ENCODE measurements around the gene HMGCS2.
A peak's percentile ranks its signal among the peaks of the same experiment; 100 is the strongest.
"Not testable (repeated sequence)": the region's sequence is repeated elsewhere in the genome, so short reads cannot be mapped to it uniquely, and the experiment has no call there.

Gene HMGCS2

DNA sequence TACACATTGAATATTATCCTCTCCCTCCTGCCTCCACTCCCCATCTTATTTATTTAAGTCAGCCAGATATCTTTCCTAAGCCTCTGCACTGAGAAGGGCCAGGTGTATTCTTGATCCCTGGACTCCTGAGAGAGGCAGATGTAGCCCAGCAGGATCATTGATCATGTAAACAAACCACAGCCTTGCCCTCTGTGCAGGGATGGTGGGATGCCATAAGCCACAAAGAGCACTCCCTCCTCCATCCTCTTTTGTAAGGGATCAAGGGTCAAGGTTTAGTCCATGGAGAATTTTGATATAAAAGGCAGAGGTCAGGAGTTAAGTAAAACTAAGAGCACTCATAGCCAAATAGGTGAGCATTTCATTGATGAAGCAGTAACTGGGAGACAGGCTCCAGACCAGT is 39.7 kb downstream of the HMGCS2 start:
- DNase-seq (ENCODE audit: low read depth), result no peak

DNA sequence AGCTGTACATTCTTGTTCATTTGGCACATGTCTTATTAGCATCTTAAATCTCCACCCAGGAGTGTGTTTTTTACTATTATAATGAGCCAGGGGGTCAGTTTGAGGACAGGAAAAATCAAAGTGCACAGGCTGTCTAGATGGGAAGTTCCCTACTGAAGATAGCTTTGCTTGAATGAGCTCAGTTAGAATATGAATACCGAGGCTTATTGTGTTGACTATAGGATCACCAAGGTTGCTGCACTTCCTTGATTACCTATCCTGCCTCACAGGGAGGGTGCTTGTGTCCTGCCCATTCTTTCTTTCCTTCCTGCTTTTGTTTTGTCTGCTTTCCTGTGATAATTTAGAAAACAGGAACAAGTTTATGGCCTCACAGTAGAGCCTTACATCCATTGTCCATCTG is 40.7 kb downstream of the HMGCS2 start:
- DNase-seq (ENCODE audit: low read depth), result no peak

GRCh38 chr1:119725626-119726025 is 43.1 kb downstream of the HMGCS2 start:
- no peak for DNase-seq (ENCODE audit: low read depth)

DNA sequence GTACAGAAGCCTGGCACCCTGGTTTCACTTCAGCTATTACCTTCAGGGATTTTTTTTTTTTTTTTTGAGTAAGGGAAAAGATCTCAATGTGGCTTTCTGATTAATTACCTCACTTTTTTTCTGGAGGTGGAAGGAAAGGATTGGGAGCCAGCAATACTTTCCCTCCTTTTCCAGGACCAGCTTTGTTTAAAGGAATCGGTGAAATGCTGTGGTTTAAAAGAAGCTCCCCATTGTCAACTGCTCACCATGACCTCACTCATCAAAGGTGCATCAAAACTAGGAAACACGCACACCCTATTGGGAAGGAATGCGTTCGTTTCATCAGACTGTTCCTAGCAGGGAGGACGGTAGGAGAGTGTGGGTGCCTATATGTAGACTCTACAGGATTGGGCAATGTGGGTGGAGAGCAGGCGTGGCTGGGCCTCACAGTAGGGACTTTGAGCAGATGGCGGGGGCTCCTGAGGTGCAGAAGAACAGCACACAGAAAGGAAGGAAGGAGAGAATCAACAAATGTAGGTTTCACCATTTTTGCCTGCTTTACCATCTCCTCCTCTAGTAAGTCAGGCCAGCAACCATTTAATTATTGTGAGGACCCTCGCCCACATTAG is 44.0 kb downstream of the HMGCS2 start:
- no peak for DNase-seq (ENCODE audit: low read depth)

- no peak for DNase-seq (ENCODE audit: low read depth)
Measured at GRCh38 chr1:119721896-119722295, 46.8 kb downstream of the HMGCS2 start.

- no peak for DNase-seq (ENCODE audit: low read depth)
Measured at GRCh38 chr1:119720866-119721440, 47.8 kb downstream of the HMGCS2 start.

DNA sequence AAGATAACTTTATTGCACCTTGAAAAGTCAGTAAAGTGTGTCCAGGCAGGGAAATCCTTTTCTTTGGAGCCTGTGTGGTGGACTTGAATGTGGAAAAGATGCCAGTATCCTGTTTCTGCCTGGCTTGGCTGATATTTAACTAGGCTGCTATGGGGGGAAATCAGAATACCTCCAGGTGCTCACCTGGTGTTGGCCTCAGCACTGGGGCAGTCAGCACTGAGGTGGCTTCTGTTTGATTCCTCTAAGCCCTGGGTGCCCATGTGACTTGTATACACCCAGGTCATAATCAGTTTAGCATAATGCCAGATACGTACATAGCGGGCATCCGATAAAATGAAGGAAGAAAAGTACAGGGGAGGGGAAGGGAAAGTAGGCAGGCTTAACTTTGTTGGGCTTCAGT is 49.7 kb downstream of the HMGCS2 start:
- DNase-seq (ENCODE audit: low read depth), result no peak

DNA sequence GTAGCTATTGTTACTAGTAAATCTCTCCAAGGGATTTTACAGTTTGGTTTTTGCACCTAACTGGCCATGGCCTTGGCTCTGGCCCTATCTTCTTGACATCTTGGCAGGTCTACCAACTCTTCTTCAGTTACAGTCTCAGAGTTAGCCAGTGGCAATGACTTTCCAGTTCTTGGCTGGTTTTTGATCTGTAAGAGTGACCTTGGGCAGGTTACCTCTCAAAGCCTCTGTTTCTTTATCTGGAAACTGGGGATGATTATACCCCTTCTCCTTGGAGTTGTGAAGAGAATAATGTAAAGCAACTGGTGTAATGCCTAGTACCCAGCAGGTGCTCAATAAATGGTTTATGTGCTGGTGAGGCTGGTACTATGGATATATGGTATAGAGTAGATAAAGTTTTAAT is 50.3 kb downstream of the HMGCS2 start:
- no peak for DNase-seq (ENCODE audit: low read depth)

DNA sequence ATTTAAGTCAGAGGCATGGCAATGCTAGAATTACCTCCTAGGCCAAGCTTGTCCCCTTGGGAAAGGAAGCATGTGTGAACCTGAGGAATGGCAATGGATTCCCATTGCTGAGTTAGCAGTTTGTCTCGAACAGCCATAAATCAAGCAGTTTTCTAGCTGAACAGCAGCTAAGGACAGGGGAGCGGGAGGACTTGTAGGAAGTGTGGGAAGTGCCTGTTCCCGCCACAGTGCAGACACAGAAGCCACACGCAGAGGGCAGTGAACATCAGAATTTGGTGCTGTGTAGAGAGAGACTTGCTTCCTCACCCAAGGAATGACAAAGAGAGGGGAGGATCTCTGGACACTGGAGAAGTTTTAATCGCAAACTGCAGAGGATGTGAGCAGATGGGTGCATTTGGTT is 53.2 kb downstream of the HMGCS2 start:
- no peak for DNase-seq (ENCODE audit: low read depth)

GRCh38 chr1:119714583-119714982 is 54.1 kb downstream of the HMGCS2 start:
- DNase-seq (ENCODE audit: low read depth), result no peak

DNA sequence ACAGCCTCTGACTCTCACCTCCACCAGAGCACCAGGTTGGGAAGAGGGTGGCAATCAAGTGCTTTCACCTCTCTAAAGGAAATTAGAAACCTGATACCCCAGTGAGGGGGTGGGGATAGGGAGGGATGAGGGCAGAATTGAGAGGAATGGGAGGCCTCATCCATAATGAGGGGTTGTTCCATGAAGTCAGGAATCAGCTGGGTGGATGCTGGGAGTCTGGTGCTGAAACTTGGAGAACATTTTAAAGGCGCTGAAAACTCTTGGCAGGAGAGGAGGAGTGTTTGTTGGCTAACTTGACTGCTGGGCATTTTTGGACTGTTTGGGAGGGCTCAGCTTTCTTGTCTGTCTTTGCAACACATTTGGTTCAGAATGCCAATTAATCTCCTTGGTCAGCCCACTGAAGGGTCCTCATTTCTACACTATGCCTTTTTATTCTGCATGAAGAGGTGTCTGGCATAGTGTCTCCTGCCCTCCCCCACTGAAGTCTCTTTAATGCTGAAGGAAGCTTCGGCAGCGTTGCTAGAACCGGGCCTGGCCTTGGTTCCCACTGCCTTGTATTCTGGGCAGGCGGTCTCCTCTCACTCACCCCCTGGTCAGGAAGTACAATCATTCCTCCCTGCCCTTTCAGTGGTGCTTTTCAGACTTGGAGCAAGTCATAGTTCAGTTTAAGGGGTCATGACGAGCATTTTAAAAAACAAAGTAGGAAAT is 54.8 kb downstream of the HMGCS2 start:
- no peak for DNase-seq (ENCODE audit: low read depth)

GRCh38 chr1:119713039-119713748 is 55.5 kb downstream of the HMGCS2 start:
- no peak for DNase-seq (ENCODE audit: low read depth)

- peak; percentile 49 for DNase-seq (ENCODE audit: low read depth)
Measured at GRCh38 chr1:119712342-119713038, 56.2 kb downstream of the HMGCS2 start.

GRCh38 chr1:119711804-119712341 is 56.8 kb downstream of the HMGCS2 start, which contains the start of gene PHGDH:
Gene PHGDH (plus strand): TSS chr1:119711934. CDS start chr1:119712023, 89 bp downstream.
- peak; percentile 68 for DNase-seq (ENCODE audit: low read depth)

- not testable (repeated sequence) for DNase-seq (ENCODE audit: low read depth)
Measured at GRCh38 chr1:119711356-119711803, 57.3 kb downstream of the HMGCS2 start.

GRCh38 chr1:119706599-119706998 is 62.1 kb downstream of the HMGCS2 start:
- not testable (repeated sequence) for DNase-seq (ENCODE audit: low read depth)

DNA sequence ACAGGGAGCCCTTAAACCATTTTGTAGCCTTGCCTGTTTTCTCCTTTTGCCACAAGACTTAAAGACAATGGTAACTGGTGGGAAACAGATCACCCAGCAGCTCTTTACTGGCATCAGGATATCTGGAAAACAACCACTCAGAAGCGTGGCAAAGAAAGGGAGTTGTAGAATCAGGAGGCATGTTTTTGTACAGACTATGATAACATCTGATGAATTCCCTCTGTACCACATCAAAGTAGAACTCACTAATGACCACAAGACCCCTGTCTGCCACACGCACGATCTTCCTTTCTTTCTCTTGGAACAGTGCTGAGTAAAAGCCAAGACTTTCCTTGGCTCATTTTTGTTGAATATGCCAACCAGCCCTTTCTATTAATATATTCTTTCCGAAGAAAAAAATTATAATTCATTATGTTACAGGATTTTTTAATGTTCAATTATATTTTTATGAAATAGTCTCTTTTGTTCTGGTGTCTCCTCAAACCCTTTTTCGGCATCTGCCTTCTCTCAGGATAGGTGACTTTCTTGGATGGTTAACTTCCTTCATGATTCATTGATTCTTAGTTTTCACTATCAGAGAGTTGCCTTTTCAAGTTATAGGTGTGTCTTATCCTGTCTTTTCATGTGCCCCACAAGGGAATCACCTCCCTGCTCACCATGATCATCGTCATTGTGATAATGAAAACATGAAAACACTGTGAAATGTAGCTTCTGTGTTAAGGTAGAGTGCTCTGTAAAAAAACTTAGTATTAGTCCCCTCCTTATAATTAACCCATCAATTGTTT is 64.8 kb downstream of the HMGCS2 start:
- DNase-seq (ENCODE audit: low read depth), result no peak

- DNase-seq (ENCODE audit: low read depth), result peak; percentile 77
Measured at GRCh38 chr1:119702384-119702783, 66.3 kb downstream of the HMGCS2 start.

DNA sequence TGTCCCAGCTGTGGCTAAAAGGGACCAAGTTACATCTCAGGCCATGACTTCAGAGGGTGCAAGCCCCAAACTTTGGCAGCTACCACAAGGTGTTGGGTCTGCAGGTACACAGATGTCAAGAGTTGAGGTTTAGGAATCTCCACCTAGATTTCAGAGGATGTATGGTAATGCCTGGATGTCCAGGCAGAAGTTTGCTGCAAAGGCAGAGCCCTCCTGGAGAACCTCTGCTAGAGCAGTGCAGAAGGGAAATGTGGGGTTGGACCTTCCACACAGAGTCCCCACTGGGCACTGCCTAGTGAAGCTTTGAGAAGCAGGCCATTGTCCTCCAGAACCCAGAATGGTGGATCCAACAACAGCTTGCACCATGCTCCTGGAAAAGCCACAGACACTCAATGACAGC is 67.0 kb downstream of the HMGCS2 start:
- no peak for DNase-seq (ENCODE audit: low read depth)

DNA sequence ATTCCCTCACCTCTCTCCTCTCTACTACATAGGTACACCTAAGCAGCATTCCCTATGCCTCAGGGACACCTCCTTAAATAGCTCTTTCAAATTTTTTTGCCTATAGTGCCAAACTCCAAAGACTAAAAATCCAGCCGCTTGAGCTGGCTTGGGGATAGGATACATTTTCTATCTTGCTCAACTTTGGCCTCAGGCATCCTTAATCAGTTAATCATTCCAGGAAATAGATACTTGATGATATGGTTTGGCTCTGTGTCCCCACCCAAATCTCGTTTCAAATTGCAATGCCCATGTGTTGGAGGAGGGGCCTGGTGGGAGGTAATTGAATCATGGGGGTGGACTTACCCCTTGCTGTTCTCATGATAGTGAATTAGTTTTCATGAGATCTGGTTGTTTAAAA is 68.4 kb downstream of the HMGCS2 start:
- DNase-seq (ENCODE audit: low read depth), result no peak

All from HS-5 (cell line).